ENCODE data around the gene FBXW7. TPM values are rescaled to one million over a fixed set of nuclear protein-coding genes. Genes with fewer than 3 reads are reported as not detected.

FBXW7 gene
- total and polyA plus RNA-seq, 2 experiments from 2014 or later: 16.2 to 43.5 TPM

- Histone ChIP-seq H3K9me2 (replicated peaks; ENCODE audit: insufficient read depth) (no peaks in the 10 kb centered on the region), H2AFZ (no peak overlapping the region), H3K4me3 (no peak overlapping the region), H3K4me1 (ENCODE audit: insufficient read depth) (peaks cover 3% of the 10 kb centered on the region), H3K36me3 (replicated peaks; ENCODE audit: insufficient read depth, low read depth) (no peaks in the 10 kb centered on the region), H3K4me2 (no peak overlapping the region), H3K27me3 (no peaks in the 10 kb centered on the region), H3K27ac (peak overlapping the region; percentile 1), H3K79me2 (peaks cover 73% of the 10 kb centered on the region), H4K20me1 (ENCODE audit: insufficient read depth, poor library complexity, severe bottlenecking) (no peaks in the 10 kb centered on the region), H3K9me3 (ENCODE audit: low read depth) (no peaks in the 10 kb centered on the region)
- DNase-seq (ENCODE audit: low spot score): no peak
- 94% methylated on average over 5 of the region's 5 CpGs for WGBS (ENCODE audit: low lambda C conversion rate, missing lambda C conversion rate)
- TF ChIP-seq EZH2 (IDR thresholded peaks at IDR 0.05; ENCODE audit: borderline replicate concordance): no peak
- no peak for TF ChIP-seq EZH2phosphoT487 (IDR thresholded peaks at IDR 0.05; ENCODE audit: low read depth, severe bottlenecking, unreplicated experiment)
- TF ChIP-seq CTCF (IDR thresholded peaks at IDR 0.05; ENCODE audit: poor library complexity): no peak
Observed at GRCh38 chr4:152479428-152480026, 56.4 kb downstream of the FBXW7 start.

- TF ChIP-seq EZH2 (IDR thresholded peaks at IDR 0.05; ENCODE audit: borderline replicate concordance) (no peak), CTCF (IDR thresholded peaks at IDR 0.05; ENCODE audit: poor library complexity) (no peak), EZH2phosphoT487 (IDR thresholded peaks at IDR 0.05; ENCODE audit: low read depth, severe bottlenecking, unreplicated experiment) (no peak)
- Histone ChIP-seq H3K27ac (peak overlapping the region; percentile 1), H3K9me3 (ENCODE audit: low read depth) (no peaks in the 10 kb centered on the region), H3K79me2 (peaks cover 73% of the 10 kb centered on the region), H3K4me1 (ENCODE audit: insufficient read depth) (peaks cover 3% of the 10 kb centered on the region), H3K27me3 (no peaks in the 10 kb centered on the region), H4K20me1 (ENCODE audit: insufficient read depth, poor library complexity, severe bottlenecking) (no peaks in the 10 kb centered on the region), H3K9me2 (replicated peaks; ENCODE audit: insufficient read depth) (no peaks in the 10 kb centered on the region), H3K4me3 (no peak overlapping the region), H2AFZ (no peak overlapping the region), H3K4me2 (no peak overlapping the region), H3K36me3 (replicated peaks; ENCODE audit: insufficient read depth, low read depth) (no peaks in the 10 kb centered on the region)
- WGBS (ENCODE audit: low lambda C conversion rate, missing lambda C conversion rate): 80% methylated on average over 3 of the region's 3 CpGs
- DNase-seq (ENCODE audit: low spot score): no peak
Observed at GRCh38 chr4:152478461-152479237, 57.2 kb downstream of the FBXW7 start.

GRCh38 chr4:152476796-152477195 lies 59.1 kb downstream of the FBXW7 start:
- Histone ChIP-seq H3K9me3 (ENCODE audit: low read depth) (no peaks in the 10 kb centered on the region), H3K27me3 (no peaks in the 10 kb centered on the region), H3K4me1 (ENCODE audit: insufficient read depth) (peaks cover 3% of the 10 kb centered on the region), H3K27ac (peak overlapping the region; percentile 2), H2AFZ (no peak overlapping the region), H3K9me2 (replicated peaks; ENCODE audit: insufficient read depth) (no peaks in the 10 kb centered on the region), H3K4me3 (no peak overlapping the region), H3K4me2 (no peak overlapping the region), H3K79me2 (peaks cover 73% of the 10 kb centered on the region), H4K20me1 (ENCODE audit: insufficient read depth, poor library complexity, severe bottlenecking) (no peaks in the 10 kb centered on the region), H3K36me3 (replicated peaks; ENCODE audit: insufficient read depth, low read depth) (no peaks in the 10 kb centered on the region)
- TF ChIP-seq EZH2 (IDR thresholded peaks at IDR 0.05; ENCODE audit: borderline replicate concordance) (no peak), CTCF (IDR thresholded peaks at IDR 0.05; ENCODE audit: poor library complexity) (no peak), EZH2phosphoT487 (IDR thresholded peaks at IDR 0.05; ENCODE audit: low read depth, severe bottlenecking, unreplicated experiment) (no peak)
- WGBS (ENCODE audit: low lambda C conversion rate, missing lambda C conversion rate): 78% methylated on average over 2 of the region's 2 CpGs
- DNase-seq (ENCODE audit: low spot score): no peak

All from hepatocyte (in vitro differentiated cells).